HG03439 (cell line): ENCODE results near the gene LAMB2.

ENCODE experiments used
- ATAC-seq: cut with Tn5 transposase; IDR thresholded peaks from one replicate; pipeline ENCODE4 v1.9.1; 2021; ENCODE audit warnings: mild to moderate bottlenecking, moderate library complexity; ENCODE audit not compliant: unreplicated experiment

The LAMB2 gene

GRCh38 chr3:49161808-49162530 lies 29.1 kb upstream of the LAMB2 start:
- ATAC-seq: no peak

DNA sequence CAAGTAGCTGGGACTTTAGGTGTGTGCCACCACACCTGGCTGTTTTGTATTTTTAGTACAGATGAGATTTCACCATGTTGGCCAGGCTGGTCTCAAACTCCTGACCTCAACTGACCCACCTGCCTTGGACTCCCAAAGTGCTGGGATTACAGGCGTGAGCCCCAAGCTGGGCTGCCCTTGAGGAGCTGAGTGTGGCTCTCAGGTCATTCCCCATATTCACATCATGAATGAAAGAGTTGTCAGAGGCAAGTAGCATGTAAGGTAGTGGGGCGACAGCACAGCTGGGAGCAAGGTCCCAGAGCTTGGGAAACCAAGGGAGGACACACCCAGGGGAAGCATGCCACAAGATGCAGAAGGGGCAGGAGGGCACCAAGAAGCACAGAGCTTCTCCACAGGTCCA lies 28.3 kb upstream of the LAMB2 start:
- ATAC-seq: no peak

DNA sequence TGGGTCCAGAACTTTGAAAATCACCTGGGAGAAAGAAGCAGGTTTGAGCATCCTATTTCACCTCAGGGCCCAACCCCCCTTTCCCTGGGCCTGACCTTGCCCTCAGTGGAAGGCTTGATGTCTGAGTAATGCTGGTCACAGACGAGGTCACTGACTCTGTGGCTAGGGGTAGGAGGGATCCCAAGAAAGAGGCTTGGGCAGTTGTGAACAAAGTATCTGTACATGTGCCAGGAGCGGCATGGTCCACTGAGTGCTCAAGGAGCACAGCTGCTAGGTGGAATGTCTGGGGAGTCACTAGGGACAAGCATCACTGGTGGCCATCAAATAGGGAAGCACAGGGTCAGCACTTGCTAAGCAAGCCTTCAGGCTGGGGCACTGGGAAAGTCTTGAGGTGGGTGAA lies 25.9 kb upstream of the LAMB2 start:
- ATAC-seq: no peak

DNA sequence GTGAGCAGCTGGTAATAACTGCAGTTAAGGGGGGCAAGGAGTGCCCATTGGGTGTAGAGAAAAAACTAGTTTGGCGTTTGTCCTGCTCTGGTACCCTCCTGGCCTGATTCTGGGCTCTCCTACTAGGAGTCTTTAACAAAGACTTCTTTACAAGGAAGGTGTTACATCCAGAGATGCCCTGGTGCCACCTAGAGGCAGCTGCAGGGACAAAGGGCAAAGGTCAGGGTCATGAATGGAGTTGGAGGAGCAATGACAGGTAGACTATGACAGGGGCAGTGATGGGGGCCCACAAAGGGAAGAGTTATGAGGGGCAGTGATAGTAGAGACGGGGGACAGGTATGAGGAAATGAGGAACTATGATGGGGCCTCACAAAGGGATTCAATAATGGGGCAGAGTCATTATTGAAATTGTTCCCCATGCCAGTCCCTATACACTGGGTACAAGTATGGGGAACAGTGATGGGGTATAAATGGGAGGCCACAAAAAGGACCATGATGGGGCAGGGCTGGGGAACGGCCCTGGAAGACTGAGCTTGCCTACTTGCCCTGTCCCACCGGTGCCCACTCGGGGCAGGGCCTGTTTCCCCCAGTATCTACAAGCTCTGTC lies 25.4 kb upstream of the LAMB2 start:
- no peak for ATAC-seq

GRCh38 chr3:49157289-49157688 lies 24.4 kb upstream of the LAMB2 start:
- no peak for ATAC-seq

DNA sequence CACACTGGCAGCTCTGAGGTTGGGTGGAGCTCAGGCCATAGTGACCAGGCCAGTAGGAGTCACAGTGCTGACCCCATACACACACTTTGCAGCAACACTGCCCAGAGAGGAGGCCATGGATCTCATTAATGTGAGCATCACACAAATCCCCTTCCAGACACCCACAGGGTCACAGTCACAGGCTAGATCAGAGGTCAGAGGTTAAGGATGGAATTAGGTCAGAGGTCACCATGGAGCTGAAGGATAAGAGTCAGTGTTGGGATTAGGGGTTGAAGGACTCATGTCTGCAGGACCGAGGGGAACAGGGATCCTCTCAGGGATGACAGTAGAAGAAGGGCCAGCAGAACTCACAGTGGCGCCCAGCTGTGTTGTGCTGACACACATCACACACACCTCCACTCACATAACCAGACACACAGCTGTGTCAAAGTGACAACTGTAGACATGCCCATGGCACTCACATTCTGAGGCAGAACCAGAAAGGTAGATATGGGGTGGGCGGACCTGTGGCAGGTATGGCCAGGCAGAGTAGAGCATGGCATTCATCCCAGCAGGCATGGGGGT lies 20.6 kb upstream of the LAMB2 start:
- ATAC-seq: no peak

DNA sequence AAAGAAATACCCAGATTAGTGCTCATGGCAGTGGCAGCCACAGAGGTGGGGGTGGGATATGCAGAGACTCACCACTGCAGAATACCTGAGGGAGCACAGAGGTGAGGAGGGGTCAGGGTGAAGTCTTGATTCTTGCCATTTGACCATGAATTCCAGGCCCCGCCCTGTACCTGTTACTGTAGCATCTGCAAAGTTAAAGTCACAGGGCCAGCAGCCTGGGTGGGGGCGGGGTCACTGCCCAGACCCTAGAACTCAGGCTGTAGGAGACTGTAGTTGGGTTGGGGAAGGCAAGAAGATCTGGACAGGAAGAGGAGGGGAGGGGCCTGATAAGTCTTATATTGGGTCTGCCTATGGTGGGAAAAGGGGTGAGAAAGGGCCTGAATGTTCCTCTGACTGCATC lies 18.8 kb upstream of the LAMB2 start:
- ATAC-seq: no peak

DNA sequence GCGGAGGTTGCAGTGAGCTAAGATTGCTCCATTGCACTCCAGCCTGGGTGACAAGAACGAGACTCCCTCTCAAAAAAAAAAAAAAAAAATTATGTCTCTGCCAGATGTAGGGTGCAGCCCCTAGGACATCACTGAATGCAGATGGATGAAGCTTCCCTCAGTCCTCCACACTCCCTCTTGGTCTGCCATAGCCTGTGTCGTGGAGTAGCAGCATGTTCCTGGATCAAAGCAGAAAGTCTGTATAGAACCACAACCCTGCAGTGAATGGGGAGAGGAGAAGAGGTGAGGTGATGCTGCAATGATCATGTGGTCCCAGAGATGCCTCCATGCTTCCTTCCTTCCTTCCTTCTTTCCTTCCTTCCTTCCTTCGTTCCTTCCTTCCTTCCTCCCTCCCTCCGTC lies 15.3 kb upstream of the LAMB2 start:
- ATAC-seq: no peak

- no peak for ATAC-seq
Measured at GRCh38 chr3:49140080-49140479, 7.2 kb upstream of the LAMB2 start.

DNA sequence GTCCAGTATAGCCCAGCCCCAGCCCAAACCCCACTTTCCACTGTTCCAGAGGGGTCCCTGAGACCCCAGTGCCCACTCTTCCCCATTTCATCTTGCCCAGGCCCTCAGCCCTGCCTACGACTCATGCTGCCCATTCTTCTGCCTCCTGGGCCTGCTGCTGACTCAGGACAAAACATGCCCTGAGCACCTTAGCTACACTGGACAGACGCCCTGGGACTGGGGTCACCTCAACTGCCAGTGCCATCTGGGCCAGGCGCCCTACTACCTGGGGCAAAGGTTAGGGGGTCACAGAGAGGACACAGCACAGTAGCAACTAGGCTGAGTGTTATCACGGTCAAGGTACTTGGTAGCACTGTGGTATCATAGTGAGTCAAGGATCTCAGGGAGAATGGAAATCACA lies 2.6 kb upstream of the LAMB2 start:
- ATAC-seq: no peak

GRCh38 chr3:49134471-49135265 lies 1.8 kb upstream of the LAMB2 start:
- ATAC-seq: no peak

DNA sequence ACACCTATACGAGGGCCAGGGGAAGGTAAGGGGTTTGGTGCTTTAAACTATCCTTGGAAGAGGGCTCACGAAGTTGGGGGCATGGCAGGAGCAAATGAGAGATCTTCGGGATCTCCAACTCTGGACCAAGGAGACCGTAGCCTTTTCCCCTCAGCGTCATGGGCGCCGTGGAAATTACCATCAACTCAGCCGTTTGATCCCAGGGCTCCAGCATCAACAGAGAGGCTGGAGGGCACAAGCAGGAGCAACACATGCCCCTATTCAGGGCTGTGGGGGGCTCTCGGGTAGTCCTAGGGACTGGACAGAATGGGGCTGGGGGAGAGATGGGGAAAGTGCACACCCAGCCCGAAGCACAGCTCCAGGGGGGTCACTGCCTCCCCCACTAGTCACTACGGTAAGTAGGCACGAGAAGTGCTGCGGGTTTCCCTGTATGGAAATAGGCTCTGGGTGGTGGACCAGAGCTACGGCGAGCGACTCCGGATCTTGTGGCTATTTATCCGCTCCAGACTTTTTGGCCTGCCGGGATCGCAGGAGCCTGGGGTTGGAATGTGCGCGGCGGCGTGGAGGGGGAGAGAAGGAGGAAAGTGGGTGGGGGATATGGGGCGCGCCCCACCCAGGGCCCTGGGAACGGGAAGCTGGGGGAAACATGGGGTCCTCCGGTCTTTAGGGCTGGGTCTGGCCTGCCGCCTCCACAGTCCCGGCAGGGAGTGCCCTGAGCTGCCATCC lies 539 bp upstream of the LAMB2 start:
- ATAC-seq: no peak

- no peak for ATAC-seq
Measured at GRCh38 chr3:49132073-49132436, 795 bp downstream of the LAMB2 start.

DNA sequence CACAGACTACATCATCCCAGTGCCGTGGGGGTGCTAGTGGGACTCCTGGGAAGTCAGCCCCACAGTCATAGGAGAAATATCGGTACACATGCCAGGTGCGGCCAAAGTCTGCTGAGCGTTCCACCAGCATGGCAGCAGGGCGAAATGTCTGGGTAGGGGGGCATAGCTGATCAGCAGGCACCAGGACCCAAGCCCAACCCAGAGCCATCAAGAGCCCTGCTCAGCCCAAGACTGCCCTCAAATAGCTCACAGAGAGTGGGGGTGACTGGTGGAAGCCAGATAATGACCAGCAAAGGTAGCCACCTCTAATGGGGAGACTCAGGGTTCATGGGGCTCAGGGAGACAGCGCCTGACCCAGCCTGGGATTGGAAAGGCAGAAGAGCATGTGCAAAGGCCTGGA lies 1.3 kb downstream of the LAMB2 start:
- no peak for ATAC-seq

DNA sequence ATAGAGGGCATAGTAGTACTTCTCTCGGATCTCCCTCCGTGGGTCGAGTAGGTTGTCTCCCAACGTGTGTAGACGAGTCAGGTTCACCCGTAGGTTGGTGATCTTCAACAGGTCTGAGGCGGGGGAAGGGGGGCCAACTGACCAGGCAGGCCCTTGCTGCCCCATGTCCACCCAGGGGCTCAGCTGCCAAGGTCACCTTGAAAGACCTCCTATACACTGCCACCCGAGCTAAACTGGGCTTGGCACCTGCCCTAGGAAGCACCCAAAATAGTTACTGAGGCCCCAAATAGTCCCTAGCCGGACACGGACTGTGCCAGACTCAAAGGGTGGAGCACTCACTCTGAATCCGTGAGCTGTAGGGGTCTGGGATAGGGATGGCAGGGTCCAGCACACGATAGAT lies 1.8 kb downstream of the LAMB2 start:
- ATAC-seq: no peak

DNA sequence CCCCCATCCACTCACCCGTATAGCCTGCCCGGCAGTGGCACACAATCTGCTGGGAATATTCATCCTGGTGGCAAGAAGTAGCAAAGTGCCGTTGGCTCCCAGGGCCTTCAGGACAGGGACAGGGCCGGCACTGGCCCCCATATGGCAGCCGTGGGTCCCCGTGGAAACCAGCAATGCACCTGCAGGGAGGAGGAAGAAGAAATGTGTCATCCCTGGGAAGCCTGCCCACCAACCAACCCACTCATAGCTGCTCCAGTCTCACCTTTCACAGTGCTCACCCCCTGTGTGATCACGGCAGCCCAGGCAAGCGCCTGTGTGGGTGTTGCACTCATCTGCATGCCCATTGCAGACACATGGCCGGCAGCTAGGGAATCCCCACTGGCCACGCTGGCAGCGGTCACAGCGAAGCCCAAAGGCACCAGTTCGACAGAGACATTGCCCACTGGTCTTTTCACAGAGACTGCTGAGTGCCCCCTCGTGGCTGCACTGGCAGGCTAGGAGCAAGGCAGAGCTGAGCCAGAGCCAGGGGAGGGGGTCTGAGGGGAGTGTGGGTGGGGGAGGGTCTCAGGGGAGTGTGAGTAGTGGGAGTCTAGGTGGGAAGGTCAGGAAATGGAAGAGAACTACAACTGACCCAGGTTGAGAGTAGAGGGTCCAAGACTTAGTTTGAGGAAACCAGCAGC lies 7.7 kb downstream of the LAMB2 start:
- ATAC-seq: no peak

- no peak for ATAC-seq
Measured at GRCh38 chr3:49124203-49124602, 8.6 kb downstream of the LAMB2 start.

DNA sequence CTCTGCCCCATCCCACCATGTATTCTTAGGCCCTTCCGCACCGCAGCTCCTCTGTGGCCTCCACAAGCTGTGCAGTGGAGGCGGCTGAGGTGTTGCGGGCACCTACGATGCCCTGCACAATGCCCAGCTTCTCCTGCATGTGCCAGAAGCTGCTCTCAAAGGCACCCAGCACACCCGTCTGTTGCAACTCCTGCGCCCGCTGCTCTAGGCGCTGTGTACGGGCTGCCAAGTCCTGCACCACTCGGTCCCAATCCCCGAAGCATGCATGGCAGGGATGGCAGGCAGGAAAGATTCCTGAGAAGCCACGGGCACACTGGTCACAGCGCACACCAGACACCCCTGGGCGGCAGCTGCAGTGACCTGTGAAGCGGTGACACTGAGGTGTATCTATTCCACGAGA lies 9.2 kb downstream of the LAMB2 start:
- ATAC-seq: no peak

DNA sequence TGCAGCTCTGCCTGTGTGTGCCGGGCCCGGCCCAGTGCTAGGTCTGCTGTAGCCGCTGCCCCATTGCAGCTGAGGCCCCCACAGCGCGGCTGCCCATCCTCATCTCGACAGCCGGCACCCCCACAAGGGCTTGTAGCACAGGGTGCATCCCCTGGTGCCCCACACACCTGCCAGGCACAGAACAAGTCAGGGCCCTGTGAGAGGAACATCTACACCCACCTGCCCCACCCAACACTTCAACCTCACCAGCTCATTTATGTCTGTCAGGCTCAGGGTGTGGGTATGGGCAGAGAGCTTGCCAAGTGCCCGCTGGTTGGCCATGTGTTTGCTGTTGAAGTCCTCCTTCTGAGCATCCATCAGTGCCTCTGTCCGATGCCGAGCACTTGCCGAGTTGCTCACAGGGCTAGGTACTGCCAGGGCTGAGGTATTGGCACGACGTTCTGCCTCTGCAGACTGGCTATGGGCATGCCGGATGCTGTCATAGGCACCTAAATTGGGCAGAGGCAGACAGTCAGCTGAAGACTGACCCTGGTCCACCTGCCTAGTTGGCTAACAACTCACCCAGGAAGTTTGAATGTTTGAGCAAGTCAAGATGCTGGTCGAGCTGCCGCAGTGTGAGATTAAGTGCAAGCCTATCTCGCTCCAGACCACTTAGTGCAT lies 9.8 kb downstream of the LAMB2 start:
- ATAC-seq: no peak

GRCh38 chr3:49122451-49122850 lies 10.4 kb downstream of the LAMB2 start:
- ATAC-seq: no peak
